PC-3 (cell line): ENCODE measurements around the gene PCCA. TPM values are rescaled to one million over a fixed set of nuclear protein-coding genes. Genes with fewer than 3 reads are reported as not detected.

ENCODE experiments used
- ATAC-seq: fragments of 200-7000 bp; cut with Tn5 transposase; 2 replicates; pipeline ENCODE4 v1.9.1; 2020; ENCODE audit warnings: mild to moderate bottlenecking, moderate library complexity
- BruUV-seq: library from RNA; stranded (reverse); fragments of 400-500 nt; replicated peaks from 2 replicates; lab custom pipeline; 2021; lab: Mats Ljungman, UMichigan
- CTCF ChIA-PET: fragments of 300-600 bp; sonication (Branson Sonifier 250); formaldehyde crosslinking; loops from one replicate; lab custom pipeline; 2022; ENCODE audit warnings: antibody characterized with exemption; lab: Charles Lee
- POLR2A ChIA-PET: fragments of 300-600 bp; sonication (Branson Sonifier 250); formaldehyde crosslinking; loops from one replicate; lab custom pipeline; 2022; ENCODE audit warnings: antibody characterized with exemption; ENCODE audit not compliant: unreplicated experiment; lab: Charles Lee
- DNase-seq: peaks from one replicate; pipeline ENCODE4 v3.0.0-alpha.2; 2015
- H2AFZ ChIP-seq: fragments of 300-600 bp; sonication (generic); 2 replicates; pipeline ENCODE4 v1.6.0; 2016; ENCODE audit warnings: antibody characterized with exemption, low read length
- H3F3A ChIP-seq: fragments of 300-600 bp; sonication (generic); one replicate; pipeline ENCODE4 v1.6.0; 2017; ENCODE audit warnings: antibody characterized with exemption, low read length, control low read depth, mild to moderate bottlenecking; ENCODE audit not compliant: unreplicated experiment
- H3K27ac ChIP-seq: fragments of 300-600 bp; sonication (generic); 2 replicates; pipeline ENCODE4 v1.5.1; 2016; ENCODE audit warnings: mild to moderate bottlenecking, low read length
- H3K27me3 ChIP-seq: fragments of 300-600 bp; sonication (generic); 2 replicates; pipeline ENCODE4 v1.6.1; 2016; ENCODE audit warnings: low read length, mixed read lengths
- H3K36me3 ChIP-seq: fragments of 300-600 bp; sonication (generic); 2 replicates; pipeline ENCODE4 v1.6.1; 2016; ENCODE audit warnings: low read depth, mixed run types, low read length, mixed read lengths
- H3K4me1 ChIP-seq: fragments of 300-600 bp; sonication (generic); 2 replicates; pipeline ENCODE4 v1.5.1; 2016; ENCODE audit warnings: low read length; ENCODE audit not compliant: insufficient read depth
- H3K4me2 ChIP-seq: fragments of 300-600 bp; sonication (generic); 2 replicates; pipeline ENCODE4 v1.6.0; 2016; ENCODE audit warnings: low read length
- H3K4me3 ChIP-seq: fragments of 300-600 bp; sonication (generic); 2 replicates; pipeline ENCODE4 v1.5.1; 2016; ENCODE audit warnings: mild to moderate bottlenecking, low read length, mixed read lengths
- H3K79me2 ChIP-seq: fragments of 300-600 bp; sonication (generic); 2 replicates; pipeline ENCODE4 v1.6.1; 2017; ENCODE audit warnings: low read length, mixed read lengths
- H3K9ac ChIP-seq: fragments of 300-600 bp; sonication (generic); 2 replicates; pipeline ENCODE4 v1.6.0; 2016; ENCODE audit warnings: mild to moderate bottlenecking, low read length
- H3K9me2 ChIP-seq: fragments of 300-600 bp; sonication (generic); replicated peaks from 2 replicates; pipeline ENCODE4 v1.6.1; 2016; ENCODE audit warnings: mixed run types, low read length, mixed read lengths
- H3K9me3 ChIP-seq: fragments of 300-600 bp; sonication (generic); 2 replicates; pipeline ENCODE4 v1.6.1; 2016; ENCODE audit warnings: low read length, mixed read lengths
- H4K20me1 ChIP-seq: fragments of 300-600 bp; sonication (generic); 2 replicates; pipeline ENCODE4 v1.6.1; 2016; ENCODE audit warnings: low read length, mixed read lengths
- EZH2 ChIP-seq: fragments of 300-600 bp; sonication (generic); IDR thresholded peaks from one replicate; pipeline ENCODE4 v1.6.1; 2017; ENCODE audit warnings: antibody characterized with exemption, mild to moderate bottlenecking, low read length; ENCODE audit not compliant: unreplicated experiment
- EZH2phosphoT487 ChIP-seq: fragments of 300-600 bp; sonication (generic); IDR thresholded peaks from 2 replicates; pipeline ENCODE4 v1.6.1; 2018; ENCODE audit warnings: mild to moderate bottlenecking, antibody characterized with exemption, low read length, borderline replicate concordance
- intact Hi-C: fragments of 100-400 bp; cut with micrococcal nuclease; formaldehyde crosslinking; loops from 2 replicates; pipeline ENCODE4 v1.9.0; 2023
- total RNA-seq: library from RNA; depleted of rRNA; stranded (reverse); fragments of >200 nt; gene quantifications from 2 replicates; pipeline ENCODE4 v1.2.3, GENCODE V29; 2014
- TF ChIP-seq, protein P1 (sequence below): fragments of 300-600 bp; sonication (generic); conservative IDR thresholded peaks from 2 replicates; pipeline ENCODE4 v1.5.1; 2017; ENCODE audit warnings: antibody characterized with exemption, low read depth, mild to moderate bottlenecking, low read length

Gene PCCA
- total RNA-seq, 1 experiment from 2014 or later = 10.5 TPM

GRCh38 chr13:100483139-100483538 is 394.2 kb downstream of the PCCA start:
- no peak overlapping the region for H3K27ac ChIP-seq
- ATAC-seq (no peak), DNase-seq (no peak)
- ChIA-PET CTCF (no interaction called here), POLR2A (no interaction called here)
- BruUV-seq = no TSS peak
- H4K20me1 ChIP-seq = no peaks in the 10 kb centered on the region
- TF ChIP-seq EZH2phosphoT487 = no peak
- no peak for TF ChIP-seq EZH2
- TF ChIP-seq, protein P1, sequence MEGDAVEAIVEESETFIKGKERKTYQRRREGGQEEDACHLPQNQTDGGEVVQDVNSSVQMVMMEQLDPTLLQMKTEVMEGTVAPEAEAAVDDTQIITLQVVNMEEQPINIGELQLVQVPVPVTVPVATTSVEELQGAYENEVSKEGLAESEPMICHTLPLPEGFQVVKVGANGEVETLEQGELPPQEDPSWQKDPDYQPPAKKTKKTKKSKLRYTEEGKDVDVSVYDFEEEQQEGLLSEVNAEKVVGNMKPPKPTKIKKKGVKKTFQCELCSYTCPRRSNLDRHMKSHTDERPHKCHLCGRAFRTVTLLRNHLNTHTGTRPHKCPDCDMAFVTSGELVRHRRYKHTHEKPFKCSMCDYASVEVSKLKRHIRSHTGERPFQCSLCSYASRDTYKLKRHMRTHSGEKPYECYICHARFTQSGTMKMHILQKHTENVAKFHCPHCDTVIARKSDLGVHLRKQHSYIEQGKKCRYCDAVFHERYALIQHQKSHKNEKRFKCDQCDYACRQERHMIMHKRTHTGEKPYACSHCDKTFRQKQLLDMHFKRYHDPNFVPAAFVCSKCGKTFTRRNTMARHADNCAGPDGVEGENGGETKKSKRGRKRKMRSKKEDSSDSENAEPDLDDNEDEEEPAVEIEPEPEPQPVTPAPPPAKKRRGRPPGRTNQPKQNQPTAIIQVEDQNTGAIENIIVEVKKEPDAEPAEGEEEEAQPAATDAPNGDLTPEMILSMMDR = no peak
- H2AFZ ChIP-seq = no peak overlapping the region
- H3K27me3 ChIP-seq = no peaks in the 10 kb centered on the region
- no peak overlapping the region for H3K9ac ChIP-seq
- H3K4me2 ChIP-seq = no peak overlapping the region
- H3K79me2 ChIP-seq = no peaks in the 10 kb centered on the region
- no peaks in the 10 kb centered on the region for H3K9me2 ChIP-seq
- H3K4me1 ChIP-seq = no peaks in the 10 kb centered on the region
- intact Hi-C loops = no loop called here
- no peaks in the 10 kb centered on the region for H3F3A ChIP-seq
- no peaks in the 10 kb centered on the region for H3K9me3 ChIP-seq
- no peak overlapping the region for H3K4me3 ChIP-seq
- H3K36me3 ChIP-seq = no peaks in the 10 kb centered on the region

GRCh38 chr13:100483841-100484381 is 395.0 kb downstream of the PCCA start:
- Histone ChIP-seq H3K79me2 (no peaks in the 10 kb centered on the region), H3F3A (no peaks in the 10 kb centered on the region), H3K4me1 (no peaks in the 10 kb centered on the region), H3K27me3 (no peaks in the 10 kb centered on the region), H3K36me3 (no peaks in the 10 kb centered on the region), H3K4me2 (no peak overlapping the region), H3K27ac (no peak overlapping the region), H3K4me3 (no peak overlapping the region), H4K20me1 (no peaks in the 10 kb centered on the region), H3K9me3 (no peaks in the 10 kb centered on the region), H2AFZ (no peak overlapping the region), H3K9me2 (no peaks in the 10 kb centered on the region), H3K9ac (no peak overlapping the region)
- no TSS peak for BruUV-seq
- no peak for TF ChIP-seq EZH2
- CTCF ChIA-PET = no interaction called here
- POLR2A ChIA-PET = no interaction called here
- intact Hi-C loops = no loop called here
- DNase-seq (no peak), ATAC-seq (no peak)

GRCh38 chr13:100484702-100485101 is 395.8 kb downstream of the PCCA start:
- no peak overlapping the region for H3K4me2 ChIP-seq
- H3K9me2 ChIP-seq = no peaks in the 10 kb centered on the region
- H3F3A ChIP-seq = no peaks in the 10 kb centered on the region
- H3K79me2 ChIP-seq = no peaks in the 10 kb centered on the region
- H3K36me3 ChIP-seq = no peaks in the 10 kb centered on the region
- no peak overlapping the region for H3K9ac ChIP-seq
- ATAC-seq = no peak
- H3K4me1 ChIP-seq = no peaks in the 10 kb centered on the region
- no peak for DNase-seq
- no peaks in the 10 kb centered on the region for H4K20me1 ChIP-seq
- BruUV-seq = no TSS peak
- ChIA-PET POLR2A (no interaction called here), CTCF (no interaction called here)
- H3K27me3 ChIP-seq = no peaks in the 10 kb centered on the region
- TF ChIP-seq, protein P1 = no peak
- TF ChIP-seq EZH2phosphoT487 (no peak), EZH2 (no peak)
- H2AFZ ChIP-seq = no peak overlapping the region
- intact Hi-C loops = no loop called here
- no peak overlapping the region for H3K27ac ChIP-seq
- H3K4me3 ChIP-seq = no peak overlapping the region
- no peaks in the 10 kb centered on the region for H3K9me3 ChIP-seq
